ENCODE data around the gene VRTN.

DNA sequence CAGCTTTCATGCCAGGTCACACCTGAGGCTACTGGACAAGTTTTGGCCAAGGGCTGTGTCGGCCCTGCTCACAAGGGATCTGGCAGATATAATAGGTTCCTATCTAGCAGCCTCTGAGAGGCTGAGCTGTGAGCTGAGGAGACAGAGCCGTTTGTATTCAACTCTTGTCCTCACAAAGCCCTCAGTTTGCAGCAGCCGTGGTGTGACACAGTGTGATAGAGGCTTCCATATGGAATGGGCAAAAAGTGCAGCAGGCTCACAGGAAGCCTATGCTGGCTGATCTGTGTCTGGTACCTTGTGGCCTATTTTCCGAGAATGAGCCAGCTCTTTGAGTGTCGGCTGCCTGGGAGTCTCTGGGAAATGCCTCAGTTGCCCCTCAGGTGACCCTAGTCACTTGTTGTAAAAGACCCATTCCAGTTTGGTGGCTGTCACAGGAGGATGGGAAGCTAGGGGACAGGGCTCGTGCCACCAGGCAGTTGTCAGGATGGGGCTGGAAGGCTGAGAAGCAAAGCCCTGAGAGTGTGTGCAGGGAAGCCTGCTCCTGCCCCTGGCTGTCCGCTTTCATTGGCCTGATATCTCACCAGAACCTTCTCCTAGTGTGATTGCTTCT is 16.1 kb downstream of the VRTN start:
- no peak for TF ChIP-seq POLR2AphosphoS5 (IDR thresholded peaks at IDR 0.05; ENCODE audit: low read depth, low read length)
- TF ChIP-seq, protein P1, sequence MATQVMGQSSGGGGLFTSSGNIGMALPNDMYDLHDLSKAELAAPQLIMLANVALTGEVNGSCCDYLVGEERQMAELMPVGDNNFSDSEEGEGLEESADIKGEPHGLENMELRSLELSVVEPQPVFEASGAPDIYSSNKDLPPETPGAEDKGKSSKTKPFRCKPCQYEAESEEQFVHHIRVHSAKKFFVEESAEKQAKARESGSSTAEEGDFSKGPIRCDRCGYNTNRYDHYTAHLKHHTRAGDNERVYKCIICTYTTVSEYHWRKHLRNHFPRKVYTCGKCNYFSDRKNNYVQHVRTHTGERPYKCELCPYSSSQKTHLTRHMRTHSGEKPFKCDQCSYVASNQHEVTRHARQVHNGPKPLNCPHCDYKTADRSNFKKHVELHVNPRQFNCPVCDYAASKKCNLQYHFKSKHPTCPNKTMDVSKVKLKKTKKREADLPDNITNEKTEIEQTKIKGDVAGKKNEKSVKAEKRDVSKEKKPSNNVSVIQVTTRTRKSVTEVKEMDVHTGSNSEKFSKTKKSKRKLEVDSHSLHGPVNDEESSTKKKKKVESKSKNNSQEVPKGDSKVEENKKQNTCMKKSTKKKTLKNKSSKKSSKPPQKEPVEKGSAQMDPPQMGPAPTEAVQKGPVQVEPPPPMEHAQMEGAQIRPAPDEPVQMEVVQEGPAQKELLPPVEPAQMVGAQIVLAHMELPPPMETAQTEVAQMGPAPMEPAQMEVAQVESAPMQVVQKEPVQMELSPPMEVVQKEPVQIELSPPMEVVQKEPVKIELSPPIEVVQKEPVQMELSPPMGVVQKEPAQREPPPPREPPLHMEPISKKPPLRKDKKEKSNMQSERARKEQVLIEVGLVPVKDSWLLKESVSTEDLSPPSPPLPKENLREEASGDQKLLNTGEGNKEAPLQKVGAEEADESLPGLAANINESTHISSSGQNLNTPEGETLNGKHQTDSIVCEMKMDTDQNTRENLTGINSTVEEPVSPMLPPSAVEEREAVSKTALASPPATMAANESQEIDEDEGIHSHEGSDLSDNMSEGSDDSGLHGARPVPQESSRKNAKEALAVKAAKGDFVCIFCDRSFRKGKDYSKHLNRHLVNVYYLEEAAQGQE (IDR thresholded peaks at IDR 0.05; ENCODE audit: insufficient read depth in 1 of 2, low read depth in 2 of 2, low read length in 2 of 2) = no peak
- no peak for TF ChIP-seq TAF1 (IDR thresholded peaks at IDR 0.05; ENCODE audit: borderline replicate concordance, insufficient read depth, low read length)
- TF ChIP-seq SIN3A (IDR thresholded peaks at IDR 0.05; ENCODE audit: borderline replicate concordance, insufficient read depth, low read length) = no peak
- no peak for TF ChIP-seq FOXP2 (optimal IDR thresholded peaks at IDR 0.05; ENCODE audit: borderline replicate concordance, extremely low read depth, extremely low read length, insufficient read depth)

Data from PFSK-1 (cell line).